ENCODE measurements around the gene AOPEP. TPM values are rescaled to one million over a fixed set of nuclear protein-coding genes. Genes with fewer than 3 reads are reported as not detected.

AOPEP gene
- polyA plus RNA-seq, 1 of the 3 experiments (the other 2 are of a cell fraction): 54.6 TPM

GRCh38 chr9:95029720-95030119 lies 303.2 kb downstream of the AOPEP start:
- 81% methylated on average over 2 of the region's 2 CpGs for WGBS (ENCODE audit: low lambda C conversion rate)
- no peak overlapping the region for H2AFZ ChIP-seq (ENCODE audit: low read depth)
- POLR2A ChIA-PET: no interaction called here
- H3K9me3 ChIP-seq: no peaks in the 10 kb centered on the region
- no peaks in the 10 kb centered on the region for H3K27me3 ChIP-seq (ENCODE audit: insufficient read depth)
- H3K9ac ChIP-seq: no peak overlapping the region
- CTCF ChIA-PET: interaction anchor here (1.1 kb wide), 1 partner anchor 10 kb away, joined by 3 read pairs; no protein-coding TSS in a partner anchor
- peaks cover 10% of the 10 kb centered on the region for H3F3A ChIP-seq (replicated peaks; ENCODE audit: insufficient read depth)
- no peak overlapping the region for H3K4me2 ChIP-seq
- no peaks in the 10 kb centered on the region for H3K9me2 ChIP-seq
- no peak for DNase-seq
- H3K79me2 ChIP-seq (ENCODE audit: insufficient read depth): peaks cover 98% of the 10 kb centered on the region
- H3K27ac ChIP-seq (ENCODE audit: low read depth in 2 of 2, low read length in 1 of 2): peak overlapping the region in 1 of 2 experiments; percentile 58; a peak in 2 of 4 replicates
- H3K36me3 ChIP-seq (replicated peaks in 1 of 2; ENCODE audit: control insufficient read depth in 1 of 2, insufficient read depth in 2 of 2, low read length in 1 of 2): peaks cover 15 to 79% of the 10 kb centered on the region in 2 experiments
- TF ChIP-seq POLR2AphosphoS5 (IDR thresholded peaks at IDR 0.05; ENCODE audit: low read depth, low read length) (no peak), CTCF (IDR thresholded peaks at IDR 0.05) (no peak)
- no peak overlapping the region for H3K4me3 ChIP-seq (ENCODE audit: low read depth in 2 of 2, low read length in 1 of 2)
- H4K20me1 ChIP-seq (ENCODE audit: insufficient read depth): peaks cover 53% of the 10 kb centered on the region
- H3K4me1 ChIP-seq (ENCODE audit: control insufficient read depth in 1 of 2, insufficient read depth in 2 of 2, low read depth in 1 of 2, low read length in 1 of 2): peaks cover 18 to 61% of the 10 kb centered on the region in 2 experiments

DNA sequence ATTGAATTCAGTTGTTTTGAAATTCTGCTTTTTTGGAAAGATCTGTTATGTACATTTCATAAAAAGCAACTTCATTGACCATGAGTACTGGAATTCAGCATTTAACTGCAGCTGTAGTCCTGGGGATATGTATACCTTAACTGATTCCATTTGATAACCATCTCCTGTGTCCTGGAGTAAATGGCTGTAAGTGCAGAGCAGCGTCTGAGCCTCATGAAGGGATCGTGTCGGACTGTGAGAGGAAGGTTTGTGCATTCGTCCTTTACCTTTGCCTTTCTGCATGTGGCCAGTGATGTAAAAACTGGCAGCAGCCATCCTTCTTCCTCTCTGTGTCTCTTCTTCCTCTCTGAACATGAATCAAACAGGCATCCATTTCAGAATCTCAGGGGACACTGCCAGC lies 303.8 kb downstream of the AOPEP start:
- WGBS (ENCODE audit: low lambda C conversion rate): 69% methylated on average over 4 of the region's 4 CpGs
- H3K27me3 ChIP-seq (ENCODE audit: insufficient read depth): no peaks in the 10 kb centered on the region
- peaks cover 11 to 55% of the 10 kb centered on the region in 2 experiments for H3K4me1 ChIP-seq (ENCODE audit: control insufficient read depth in 1 of 2, insufficient read depth in 2 of 2, low read depth in 1 of 2, low read length in 1 of 2)
- no peak overlapping the region for H2AFZ ChIP-seq (ENCODE audit: low read depth)
- H3K27ac ChIP-seq (ENCODE audit: low read depth in 2 of 2, low read length in 1 of 2): peak overlapping the region in 1 of 2 experiments; percentile 58; a peak in 2 of 4 replicates
- CTCF ChIA-PET: no interaction called here
- TF ChIP-seq GATA2 (CRISPR knock-in tag; IDR thresholded peaks at IDR 0.05): peak; percentile 66
- no peak for TF ChIP-seq IRF3 (IDR thresholded peaks at IDR 0.05; ENCODE audit: low read depth, low read length)
- no peak for TF ChIP-seq FOXM1 (IDR thresholded peaks at IDR 0.05; ENCODE audit: low read depth)
- peak; percentile 64; the same call in 1 of the 2 replicates for TF ChIP-seq RCOR1 (IDR thresholded peaks at IDR 0.05; ENCODE audit: low read length)
- H3K79me2 ChIP-seq (ENCODE audit: insufficient read depth): peaks cover 97% of the 10 kb centered on the region
- H3K36me3 ChIP-seq (replicated peaks in 1 of 2; ENCODE audit: control insufficient read depth in 1 of 2, insufficient read depth in 2 of 2, low read length in 1 of 2): peaks cover 18 to 78% of the 10 kb centered on the region in 2 experiments
- no peak for DNase-seq
- peaks cover 4% of the 10 kb centered on the region for H3F3A ChIP-seq (replicated peaks; ENCODE audit: insufficient read depth)
- H3K9me3 ChIP-seq: no peaks in the 10 kb centered on the region
- no peak overlapping the region for H3K9ac ChIP-seq
- no peak overlapping the region for H3K4me3 ChIP-seq (ENCODE audit: low read depth in 2 of 2, low read length in 1 of 2)
- no peaks in the 10 kb centered on the region for H3K9me2 ChIP-seq
- POLR2A ChIA-PET: interaction anchor here (0.6 kb wide), 1 partner anchor 183 kb away, joined by 4 read pairs; no protein-coding TSS in a partner anchor
- no peak overlapping the region for H3K4me2 ChIP-seq
- peaks cover 53% of the 10 kb centered on the region for H4K20me1 ChIP-seq (ENCODE audit: insufficient read depth)
